CD4-positive, alpha-beta T cell treated with Interleukin-17A for 4 hours (primary cell): ENCODE data around the gene SORBS1.

Experiments
- DNase-seq: peaks from one replicate; pipeline ENCODE4 v3.0.0-alpha.2; 2020; ENCODE audit warnings: mixed read lengths

SORBS1 gene

DNA sequence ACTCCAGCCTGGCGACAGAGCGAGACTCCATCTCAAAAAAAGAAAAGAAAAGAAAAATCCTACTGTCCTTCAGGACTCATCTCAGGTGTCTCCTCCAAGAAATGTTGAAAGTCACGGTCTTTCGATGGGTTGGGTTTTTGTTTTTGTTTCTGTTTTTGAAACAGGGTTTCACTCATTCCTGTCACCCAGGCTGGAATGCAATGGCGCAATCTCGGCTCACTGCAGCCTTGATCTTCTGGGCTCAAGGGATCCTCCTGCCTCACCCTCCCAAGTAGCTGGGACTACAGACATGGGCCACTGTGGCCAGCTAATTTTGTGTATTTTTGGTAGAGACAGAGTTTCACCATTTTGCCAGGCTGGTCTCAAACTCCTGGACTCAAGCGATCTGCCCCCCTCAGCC, 3.1 kb upstream of the SORBS1 start:
- DNase-seq = no peak

DNA sequence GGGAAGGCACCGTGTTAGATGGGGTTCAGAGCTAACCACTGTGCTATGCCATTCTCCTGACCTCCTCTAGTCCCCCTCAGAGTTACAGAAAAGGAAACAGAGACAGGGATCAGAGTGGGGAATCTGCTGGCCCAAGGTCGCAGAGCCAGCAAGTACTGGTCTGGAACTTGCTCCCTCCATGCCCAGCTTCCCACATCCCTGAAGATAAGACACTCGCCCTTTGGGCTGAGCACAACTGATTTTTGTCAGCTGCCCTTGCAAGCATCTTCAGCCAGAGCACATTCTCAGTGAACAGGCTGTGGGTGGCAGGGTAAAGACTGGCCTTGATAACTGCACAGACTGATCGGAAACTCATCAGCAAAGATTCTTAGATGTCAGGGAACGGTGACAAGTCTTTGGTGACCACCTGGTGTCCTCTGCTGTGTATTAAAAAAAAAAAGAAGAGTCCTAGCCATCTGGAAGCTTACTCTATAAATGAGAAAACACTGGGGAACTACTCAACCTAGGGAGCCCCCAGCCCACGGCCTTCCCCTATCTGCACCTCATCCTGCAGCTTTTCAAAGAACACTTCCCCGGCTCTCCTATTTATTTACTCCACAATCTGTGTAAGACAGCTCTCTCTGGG, 1.3 kb upstream of the SORBS1 start:
- no peak for DNase-seq

DNA sequence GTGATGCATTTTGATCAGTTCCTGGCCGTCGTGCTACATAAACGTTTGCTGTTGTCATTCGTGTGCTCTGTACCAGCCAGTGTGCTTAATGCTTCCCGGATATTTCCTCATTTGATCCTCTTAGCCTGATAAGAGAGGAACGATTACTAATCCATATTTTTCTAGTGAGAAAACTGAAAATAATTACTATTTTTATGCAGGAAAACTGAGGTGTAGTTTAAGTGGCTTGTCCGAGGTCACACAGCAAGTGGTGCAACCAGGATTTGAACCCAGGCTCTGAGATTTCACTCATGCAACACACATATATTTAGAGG, 650 bp upstream of the SORBS1 start:
- DNase-seq = no peak

DNA sequence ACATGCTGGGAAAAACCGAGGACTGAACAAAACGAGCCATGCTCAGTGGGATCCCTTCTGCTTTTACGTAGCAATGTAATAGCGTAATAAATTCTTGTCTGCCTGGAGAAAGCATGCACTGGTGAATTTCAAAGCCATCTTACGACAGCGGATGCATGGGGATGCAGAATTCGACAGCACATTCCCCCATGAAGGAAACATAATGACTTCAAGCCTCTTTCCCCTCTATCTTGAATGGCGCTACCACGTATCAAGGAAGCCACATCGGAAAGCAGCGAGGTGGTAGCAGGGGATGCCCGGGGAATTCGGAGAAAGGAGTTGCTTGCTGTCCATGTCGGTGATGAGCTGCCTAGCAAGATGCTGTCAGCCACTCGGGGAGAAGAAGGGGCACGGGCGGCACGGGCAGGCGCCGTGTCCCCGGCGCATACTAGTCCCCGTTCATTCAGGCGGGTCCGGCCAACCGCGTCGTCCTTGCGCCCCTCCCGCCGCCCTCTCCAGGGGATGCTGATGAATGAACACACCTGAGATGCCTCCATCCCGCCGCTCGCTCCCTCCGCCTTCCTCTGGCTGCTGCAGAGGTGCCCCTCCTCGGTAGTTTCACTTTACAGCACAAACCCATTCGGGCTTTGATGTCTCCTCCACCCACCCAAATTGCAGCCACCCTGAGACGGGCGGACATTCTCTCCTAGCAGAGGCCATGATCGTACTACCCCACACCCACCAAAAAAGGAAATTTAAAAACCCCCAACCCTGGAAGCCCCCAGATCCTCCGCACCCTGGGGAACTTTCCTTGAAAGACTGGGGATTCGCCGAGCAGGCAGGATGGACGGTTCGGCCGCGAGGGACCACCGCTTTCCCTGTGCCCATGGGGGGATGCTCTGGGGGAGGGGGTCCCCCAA, 644 bp downstream of the SORBS1 start:
- peak; percentile 53 for DNase-seq

DNA sequence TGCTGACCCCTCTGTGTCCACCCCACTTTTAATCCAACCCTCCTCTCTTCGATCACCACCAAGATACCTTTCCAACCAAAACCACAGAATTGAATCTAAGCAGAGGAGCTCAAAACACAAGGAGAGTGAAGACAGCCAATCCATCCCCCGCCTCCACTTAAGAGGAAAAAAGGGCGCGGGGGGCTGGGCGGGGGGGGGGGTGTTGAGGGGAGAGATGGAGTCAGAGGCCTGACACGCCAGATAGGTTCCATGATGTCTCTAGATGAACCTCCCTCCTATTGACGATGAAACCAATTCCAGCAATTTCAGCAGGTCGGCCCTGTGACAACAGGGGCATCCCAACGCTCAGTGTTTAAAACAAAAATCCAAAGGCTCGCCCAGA, 1.3 kb downstream of the SORBS1 start:
- no peak for DNase-seq

DNA sequence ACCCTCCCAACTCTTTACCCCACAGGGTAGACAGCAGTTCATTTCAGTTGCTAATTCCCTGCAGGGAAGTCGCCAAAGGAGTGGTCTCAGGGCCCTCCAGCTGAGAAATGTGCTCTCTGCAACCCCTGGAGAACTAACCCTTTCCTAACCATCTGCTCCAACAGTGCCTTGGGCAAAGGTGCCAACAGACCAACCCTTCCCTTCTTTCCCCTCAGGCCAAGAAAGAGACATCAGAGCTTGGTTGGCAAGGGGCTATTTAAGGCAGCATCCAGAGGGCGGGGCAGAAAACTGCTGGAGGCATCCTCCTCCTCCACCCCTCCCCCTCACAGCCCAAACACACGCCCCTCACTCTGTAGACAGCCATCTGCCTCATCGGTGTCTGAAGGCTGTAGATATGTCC, 1.7 kb downstream of the SORBS1 start:
- DNase-seq = no peak

DNA sequence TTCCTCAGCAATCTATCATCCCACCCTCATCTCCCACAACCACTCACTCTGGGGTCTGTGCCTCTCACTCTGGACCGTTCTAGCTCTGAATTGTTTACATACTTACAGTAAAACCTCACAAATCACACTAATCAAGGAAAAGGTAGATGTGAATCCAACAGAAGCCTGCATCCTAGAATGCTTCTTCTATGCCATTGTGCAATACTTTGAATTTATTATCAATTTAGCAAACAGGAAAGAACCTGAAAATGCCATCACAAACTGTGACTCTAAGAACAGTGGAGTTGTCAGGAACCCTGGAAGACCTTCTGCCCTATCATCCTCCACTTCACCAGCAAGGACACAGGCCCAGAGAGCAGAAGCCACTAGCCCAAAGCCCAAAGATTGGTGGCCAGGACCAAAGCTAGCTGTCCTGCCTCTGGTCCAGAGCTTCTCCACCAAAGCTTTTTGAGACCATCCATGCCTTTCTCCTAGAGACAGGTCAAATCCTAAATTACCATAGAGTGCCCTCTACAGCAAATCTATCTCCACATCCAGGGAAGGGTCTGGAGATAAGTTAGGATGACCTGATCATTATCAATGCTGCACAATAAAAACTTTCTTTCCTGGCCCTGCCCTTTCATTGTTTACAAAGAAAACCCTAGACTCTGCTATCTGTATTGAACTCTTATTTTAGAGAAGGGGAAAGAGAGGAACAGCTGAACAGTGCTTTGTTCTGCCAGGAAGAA, 2.4 kb downstream of the SORBS1 start:
- no peak for DNase-seq

DNA sequence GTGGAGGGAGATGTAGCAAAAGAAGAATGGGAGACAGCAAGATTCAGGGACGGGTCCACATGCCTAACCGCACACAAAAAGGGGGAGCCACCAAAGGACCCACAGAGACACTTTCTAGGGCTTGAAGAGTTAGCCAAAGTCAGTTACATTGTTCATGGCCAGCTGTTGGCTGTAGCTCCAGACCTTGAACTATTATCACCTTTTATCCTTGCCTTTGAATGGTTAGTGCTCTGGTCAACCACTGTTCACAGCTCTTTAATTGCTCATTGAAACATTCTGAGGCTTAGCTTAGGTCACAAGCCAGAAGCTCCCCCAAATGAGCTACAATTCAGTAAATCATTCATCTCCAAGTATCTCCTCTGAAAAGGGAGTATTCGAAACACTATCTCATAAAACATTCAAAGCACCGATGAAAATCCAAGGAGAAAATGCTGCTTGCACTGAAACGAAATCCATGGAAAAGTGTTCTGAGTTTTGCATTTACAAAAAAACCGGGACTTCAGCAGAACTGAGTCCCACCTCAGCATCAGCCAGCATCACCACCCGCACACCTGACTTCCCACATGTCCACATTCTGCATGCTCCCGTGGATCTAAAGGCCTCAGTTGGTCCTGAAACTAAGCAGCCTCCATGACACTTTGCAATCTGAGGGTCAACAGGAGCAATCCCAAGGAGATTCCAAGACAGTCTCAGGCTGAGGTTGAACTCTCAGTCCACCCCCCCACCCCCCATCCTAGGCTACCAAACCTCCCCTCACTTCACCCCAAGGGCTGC, 4.0 kb downstream of the SORBS1 start:
- no peak for DNase-seq

DNA sequence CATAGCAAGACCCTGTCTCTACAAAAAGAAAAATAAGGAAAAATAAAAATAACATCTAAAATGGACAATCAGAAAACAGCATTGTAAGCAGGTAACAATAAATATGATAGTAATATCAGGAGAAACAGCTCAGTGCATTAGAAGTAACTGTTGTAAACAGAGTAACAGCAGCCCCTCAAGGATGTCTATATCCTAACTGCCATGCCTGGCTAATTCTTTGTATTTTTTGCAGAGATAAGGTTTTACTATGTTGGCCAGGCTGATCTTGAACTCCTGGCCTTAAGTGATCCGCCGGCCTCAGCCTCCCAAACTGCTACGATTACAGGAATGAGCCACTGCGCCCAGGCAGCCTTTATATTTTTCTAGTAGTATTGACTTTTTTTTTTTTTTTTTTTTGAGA, 7.5 kb downstream of the SORBS1 start:
- no peak for DNase-seq

DNA sequence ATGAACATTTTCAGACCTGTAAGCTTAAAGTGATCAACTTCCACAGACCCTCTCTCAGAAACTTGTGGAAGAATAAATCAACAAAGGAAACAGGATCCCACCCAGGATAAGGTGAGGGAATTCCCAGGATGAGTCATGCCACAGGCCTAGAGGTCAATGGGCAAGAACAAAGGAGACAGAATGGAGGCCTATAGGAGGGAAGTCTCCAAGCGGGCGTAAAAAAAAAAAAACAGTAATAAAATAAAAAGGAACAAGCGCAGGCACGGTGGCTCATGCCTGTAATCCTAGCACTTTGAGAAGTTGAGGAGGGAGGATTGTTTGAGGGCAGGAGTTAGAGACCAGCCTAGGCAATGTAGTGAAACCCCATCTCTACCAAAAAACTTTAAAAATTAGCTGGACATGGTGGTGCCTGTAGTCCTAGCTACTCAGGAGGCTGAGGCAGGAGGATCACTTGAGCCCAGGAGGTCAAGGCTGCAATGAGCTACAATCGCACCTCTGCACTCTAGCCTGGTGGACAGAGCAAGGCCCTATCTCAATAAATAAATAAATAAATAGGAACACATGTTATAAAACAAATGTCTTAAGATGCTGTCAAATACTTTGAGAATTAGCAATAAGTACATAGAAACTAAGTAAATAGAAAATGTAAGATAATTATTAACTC, 8.4 kb downstream of the SORBS1 start:
- DNase-seq = no peak

DNA sequence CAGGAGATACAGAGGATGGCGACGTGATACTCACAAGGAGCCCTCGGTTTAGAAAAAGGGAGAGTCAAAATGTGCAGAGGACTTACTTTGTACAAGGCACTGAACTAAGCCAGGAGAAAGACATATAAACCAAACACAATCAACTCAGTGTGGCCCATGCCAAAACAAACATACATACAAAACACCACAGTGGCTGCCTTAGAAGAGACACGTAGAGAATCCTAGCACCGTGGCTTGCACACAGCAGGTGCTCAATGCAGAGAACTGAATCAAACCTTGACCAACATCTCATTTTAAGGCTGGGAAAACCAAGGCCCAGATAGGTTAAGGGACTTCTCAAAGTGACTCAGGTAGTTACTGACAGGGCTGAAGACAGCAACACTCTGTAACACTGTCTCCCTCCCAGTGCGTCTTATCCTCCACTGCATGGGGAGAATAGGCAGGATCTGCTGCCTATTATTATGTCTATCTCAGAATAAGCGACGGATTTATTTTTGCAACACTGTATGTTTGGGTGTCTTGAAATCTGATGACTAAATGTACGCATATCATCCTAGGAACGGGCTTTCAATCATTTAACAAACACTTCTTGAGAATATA, 11.0 kb downstream of the SORBS1 start:
- no peak for DNase-seq

DNA sequence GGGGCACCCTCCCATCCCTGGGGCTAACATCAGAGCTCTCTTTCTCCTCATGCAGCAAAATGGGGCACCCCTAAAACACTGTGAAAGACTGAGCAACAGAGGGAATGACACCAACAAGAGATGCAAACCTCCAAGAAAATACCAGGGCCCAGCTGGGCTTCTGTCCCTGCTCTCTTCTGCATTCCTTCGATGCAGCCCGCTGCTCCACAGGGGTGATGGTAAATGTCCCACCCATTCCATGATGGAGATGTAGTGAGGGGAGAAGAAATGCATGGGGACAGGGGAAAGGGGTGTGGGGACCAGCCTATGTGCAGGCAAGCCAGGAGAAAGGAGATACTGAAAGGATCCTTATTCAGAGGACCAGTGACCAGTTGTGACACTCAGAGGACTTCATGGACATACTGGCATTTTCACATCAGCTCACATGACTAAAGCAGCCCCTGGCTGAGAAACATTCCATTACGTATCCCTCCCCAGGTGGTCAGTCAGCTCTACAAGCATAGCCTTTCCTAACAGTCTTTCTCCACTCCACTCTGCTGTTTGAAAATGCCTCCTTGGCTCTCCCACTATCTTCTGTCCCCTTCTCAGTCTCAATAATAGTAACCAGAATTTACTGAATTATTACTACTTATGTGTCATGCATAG, 13.3 kb downstream of the SORBS1 start:
- DNase-seq = no peak

DNA sequence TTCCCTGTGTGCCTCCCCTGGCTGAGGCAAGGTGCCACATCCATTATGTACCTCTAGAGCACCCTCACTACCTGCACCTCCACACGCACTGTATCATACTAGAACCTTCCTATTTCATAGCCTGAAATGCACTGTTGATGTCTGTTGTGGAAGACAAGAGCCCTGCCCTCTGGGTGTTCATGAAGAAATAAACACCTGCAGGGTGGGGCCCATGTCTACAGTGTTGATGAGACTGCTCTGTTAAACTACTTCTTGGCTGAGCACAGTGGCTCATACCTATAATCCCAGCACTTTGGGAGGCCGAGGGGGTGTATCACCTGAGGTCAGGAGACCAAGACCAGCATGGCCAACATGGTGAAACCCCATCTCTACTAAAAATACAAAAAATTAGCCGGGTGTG, 14.0 kb downstream of the SORBS1 start:
- DNase-seq = no peak

DNA sequence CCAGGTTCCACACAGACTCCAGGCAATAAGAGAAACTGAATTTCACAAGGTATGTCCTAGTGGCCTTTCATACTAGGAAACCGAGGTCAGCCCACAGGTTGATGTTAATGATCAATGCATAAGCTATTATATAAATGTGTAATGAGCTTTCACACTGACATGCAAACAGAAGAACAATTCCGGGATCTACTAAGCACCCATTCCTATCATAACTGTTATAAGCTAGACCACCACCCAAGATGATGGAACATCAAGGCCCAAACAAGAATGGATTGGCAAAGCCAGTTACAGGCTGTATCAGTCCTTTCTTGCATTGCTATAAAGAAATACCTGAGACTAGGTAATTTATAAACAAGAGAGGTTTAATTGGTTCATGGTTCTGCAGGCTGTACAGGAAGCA, 15.2 kb downstream of the SORBS1 start:
- no peak for DNase-seq

DNA sequence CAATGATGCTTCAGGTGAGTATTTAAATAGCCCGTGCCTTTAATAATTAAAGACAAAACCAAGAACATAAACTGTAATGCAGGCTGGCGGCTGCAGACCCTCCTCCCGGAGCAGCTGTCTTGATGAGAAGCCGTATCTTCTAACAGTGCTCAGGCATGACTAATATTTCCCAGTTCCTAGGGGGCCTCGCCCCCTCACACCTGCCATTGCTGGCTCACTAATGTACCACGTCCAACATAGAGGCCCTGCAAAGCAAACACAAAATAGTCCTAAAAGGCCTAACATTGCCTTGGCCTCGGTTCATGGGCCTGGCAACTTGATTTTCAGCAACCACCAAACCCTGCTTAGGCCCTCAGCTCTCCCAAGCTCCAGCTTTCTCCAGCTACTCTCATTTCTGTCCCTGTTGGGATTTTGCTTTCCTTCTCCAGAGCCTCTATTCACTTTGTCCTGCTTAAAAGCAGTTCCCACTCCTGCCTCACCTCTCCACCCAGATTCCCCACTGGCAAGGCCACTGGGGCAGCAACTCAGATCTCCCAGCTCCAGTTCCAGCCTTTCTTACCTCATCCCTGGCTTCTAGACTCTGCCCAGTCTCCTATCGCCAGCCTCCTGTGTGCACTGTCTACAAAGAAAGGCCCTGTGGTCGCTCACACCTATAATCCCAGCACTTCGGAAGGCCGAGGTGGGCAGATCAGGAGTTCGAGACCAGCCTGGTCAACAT, 16.2 kb downstream of the SORBS1 start:
- DNase-seq = no peak

DNA sequence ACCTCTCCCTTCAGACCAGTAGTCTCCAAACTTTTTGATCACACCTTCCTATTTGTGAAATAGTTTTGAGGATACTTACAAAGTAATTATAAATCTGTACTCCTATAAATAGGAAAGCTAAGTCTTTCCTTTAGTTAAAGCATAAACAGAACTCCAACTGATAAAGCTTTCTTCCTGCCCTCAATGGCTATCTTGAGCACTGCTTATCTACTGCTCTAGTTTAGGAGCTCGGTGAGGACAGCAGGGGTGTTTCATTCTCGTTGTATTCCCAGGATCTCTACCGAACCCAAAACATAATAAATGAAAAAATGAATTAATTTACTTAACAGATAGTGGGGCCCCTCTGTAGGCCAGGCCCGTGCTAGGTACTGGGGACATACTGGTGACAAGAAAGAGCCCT, 17.7 kb downstream of the SORBS1 start:
- DNase-seq = no peak

DNA sequence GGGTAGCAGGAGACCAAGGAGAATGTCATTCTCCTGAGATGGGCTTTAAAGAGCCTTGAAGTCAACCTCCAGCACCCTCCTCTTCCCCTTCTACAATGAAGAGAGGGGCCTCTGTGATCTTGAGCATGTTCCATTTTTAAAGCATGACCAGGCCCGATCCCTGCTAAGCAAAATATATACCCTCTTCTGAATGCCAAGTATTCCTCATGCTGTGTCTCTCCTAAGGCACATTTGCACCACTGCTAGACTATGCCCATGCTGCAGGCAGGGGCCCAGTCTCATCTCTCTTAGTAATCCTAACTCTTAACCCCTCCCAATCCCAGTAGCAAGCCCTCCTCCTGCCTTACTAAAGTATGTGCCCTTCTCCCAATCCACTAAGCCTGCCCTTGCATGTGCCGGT, 18.4 kb downstream of the SORBS1 start:
- DNase-seq = no peak

DNA sequence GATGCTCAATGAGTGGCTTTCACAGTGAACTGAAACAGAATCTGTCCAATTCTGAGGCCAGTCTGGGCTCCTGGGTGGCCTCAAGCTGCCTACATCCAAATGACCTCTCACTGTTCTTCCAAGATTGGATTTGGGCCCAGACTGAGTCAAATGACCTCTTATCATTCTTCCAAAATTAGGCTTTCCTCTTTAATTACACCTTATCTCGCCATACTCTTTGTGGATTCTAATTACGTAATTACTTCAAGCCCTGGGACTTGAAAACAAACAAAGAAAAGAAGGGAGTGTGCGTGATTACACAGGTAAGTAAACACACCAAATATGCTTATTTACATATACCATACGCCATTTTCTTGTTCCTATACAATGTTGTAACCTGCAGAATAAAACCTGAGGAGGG, 18.8 kb downstream of the SORBS1 start:
- DNase-seq = no peak

DNA sequence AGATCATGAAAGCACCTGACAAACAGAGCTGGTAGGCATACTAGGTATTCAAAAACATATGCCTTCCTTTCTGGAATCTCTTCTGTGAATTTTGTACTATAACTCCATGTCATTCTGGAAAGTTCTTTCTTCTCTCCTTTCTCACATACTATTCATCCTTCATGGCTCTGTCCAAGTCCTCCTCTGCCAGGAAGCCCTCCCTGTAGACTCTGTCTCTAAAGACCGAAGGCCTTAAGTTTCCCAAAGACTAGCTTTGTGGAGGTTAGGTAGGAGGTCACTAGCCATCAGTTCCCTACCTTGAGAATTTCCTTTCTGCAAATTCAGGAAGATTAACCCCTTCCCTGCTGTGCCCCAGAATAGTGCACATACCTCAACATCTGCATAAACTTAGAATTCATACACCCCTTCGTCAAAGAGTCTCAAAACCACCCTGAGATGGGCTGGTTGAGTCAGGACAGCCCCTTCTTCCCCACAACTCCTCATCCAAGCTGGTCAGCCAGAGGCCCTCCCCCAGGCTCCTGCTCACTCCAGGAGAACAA, 20.6 kb downstream of the SORBS1 start:
- no peak for DNase-seq

DNA sequence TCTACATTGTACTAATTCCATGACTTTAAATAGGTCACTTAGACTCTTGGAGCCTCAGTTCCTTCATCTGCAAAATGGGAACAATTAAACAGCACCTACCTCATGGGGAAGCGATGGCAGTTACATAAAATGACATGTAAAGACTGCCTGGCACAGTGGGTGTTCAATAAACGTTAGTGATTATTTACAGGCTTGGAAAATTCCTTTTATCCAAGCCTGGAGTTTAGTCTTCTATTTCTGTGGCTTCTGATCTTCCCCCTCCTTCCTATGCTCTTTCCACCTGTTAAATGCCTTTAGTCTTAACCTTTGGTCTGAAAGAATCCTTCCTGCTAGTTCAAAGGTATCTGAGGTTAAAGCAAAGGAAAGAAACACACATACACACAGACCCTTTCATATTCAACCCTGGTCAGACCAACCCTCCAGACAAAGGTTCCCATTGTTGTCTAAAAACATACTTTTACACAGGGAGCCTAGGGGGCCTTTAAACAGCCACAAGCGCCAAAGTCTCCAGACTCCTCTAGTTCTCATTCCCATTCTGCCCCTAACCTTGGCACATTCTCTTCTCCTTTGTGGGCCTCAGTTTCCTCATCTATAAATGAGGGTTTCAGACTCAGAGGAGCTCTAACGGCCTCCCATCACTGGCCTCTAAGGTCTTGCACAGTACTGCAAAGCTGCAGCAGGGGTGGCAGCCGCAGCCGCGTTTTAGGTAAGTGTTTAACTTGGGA, 21.4 kb downstream of the SORBS1 start:
- no peak for DNase-seq
